ENCODE measurements around the gene RAPGEF4.

Gene RAPGEF4

DNA sequence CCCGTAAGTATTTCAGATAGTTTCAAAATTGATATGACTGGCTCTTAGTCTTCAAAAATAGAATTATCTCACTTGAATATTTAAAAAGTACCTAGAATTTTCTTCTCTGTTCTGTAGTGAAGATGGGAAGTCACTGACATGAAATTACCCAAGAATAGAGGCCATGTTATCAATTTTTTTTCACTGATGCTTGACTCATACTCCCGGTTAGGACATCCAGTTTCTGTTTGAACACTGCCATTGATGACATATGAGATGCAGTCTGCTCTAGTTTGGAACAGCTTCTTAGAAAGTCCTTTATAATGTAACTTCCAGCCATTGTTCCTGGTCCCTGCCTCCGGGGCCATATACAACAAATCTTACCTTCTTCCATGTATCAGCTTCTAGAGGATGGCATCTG lies 366.0 kb downstream of the RAPGEF4 start:
- Histone ChIP-seq H3K4me3 (ENCODE audit: low read depth in 1 of 2, low read length in 2 of 2) (no peak overlapping the region), H3K27me3 (ENCODE audit: insufficient read depth, low read length, poor library complexity) (no peaks in the 10 kb centered on the region), H3K9me3 (ENCODE audit: insufficient read depth, low read length, severe bottlenecking) (no peaks in the 10 kb centered on the region), H4K20me1 (ENCODE audit: insufficient read depth, low read length) (0 out of 2 replicates have a peak, but pooled peaks cover 4% of the 10 kb centered on the region), H3K27ac (ENCODE audit: low read length) (no peak overlapping the region), H3K4me1 (ENCODE audit: insufficient read depth, low read length) (no peaks in the 10 kb centered on the region), H2AFZ (ENCODE audit: low read depth, low read length) (no peak overlapping the region), H3K4me2 (ENCODE audit: insufficient read depth, low read length) (no peak overlapping the region), H3K9ac (ENCODE audit: low read depth, low read length) (no peak overlapping the region), H3K79me2 (ENCODE audit: insufficient read depth, low read length) (no peaks in the 10 kb centered on the region; the same call in 1 of the 2 replicates), H3K36me3 (ENCODE audit: insufficient read depth, low read length) (peaks cover 14% of the 10 kb centered on the region)
- no peak for TF ChIP-seq EZH2 (IDR thresholded peaks at IDR 0.05; ENCODE audit: borderline replicate concordance, low read depth, low read length, severe bottlenecking)
- TF ChIP-seq, protein P1, sequence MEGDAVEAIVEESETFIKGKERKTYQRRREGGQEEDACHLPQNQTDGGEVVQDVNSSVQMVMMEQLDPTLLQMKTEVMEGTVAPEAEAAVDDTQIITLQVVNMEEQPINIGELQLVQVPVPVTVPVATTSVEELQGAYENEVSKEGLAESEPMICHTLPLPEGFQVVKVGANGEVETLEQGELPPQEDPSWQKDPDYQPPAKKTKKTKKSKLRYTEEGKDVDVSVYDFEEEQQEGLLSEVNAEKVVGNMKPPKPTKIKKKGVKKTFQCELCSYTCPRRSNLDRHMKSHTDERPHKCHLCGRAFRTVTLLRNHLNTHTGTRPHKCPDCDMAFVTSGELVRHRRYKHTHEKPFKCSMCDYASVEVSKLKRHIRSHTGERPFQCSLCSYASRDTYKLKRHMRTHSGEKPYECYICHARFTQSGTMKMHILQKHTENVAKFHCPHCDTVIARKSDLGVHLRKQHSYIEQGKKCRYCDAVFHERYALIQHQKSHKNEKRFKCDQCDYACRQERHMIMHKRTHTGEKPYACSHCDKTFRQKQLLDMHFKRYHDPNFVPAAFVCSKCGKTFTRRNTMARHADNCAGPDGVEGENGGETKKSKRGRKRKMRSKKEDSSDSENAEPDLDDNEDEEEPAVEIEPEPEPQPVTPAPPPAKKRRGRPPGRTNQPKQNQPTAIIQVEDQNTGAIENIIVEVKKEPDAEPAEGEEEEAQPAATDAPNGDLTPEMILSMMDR (IDR thresholded peaks at IDR 0.05; ENCODE audit: borderline replicate concordance, extremely low read depth, low read length, poor library complexity, severe bottlenecking) = no peak
- DNase-seq = no peak
- ATAC-seq (ENCODE audit: insufficient read depth, low read depth) = no peak

Measured in DND-41 (cell line).